ENCODE data around the gene POGLUT3.

POGLUT3 gene

GRCh38 chr11:108516125-108516524 is 17.9 kb upstream of the POGLUT3 start:
- no peak for TF ChIP-seq CTCF (IDR thresholded peaks at IDR 0.05)

- TF ChIP-seq CTCF (IDR thresholded peaks at IDR 0.05), result no peak
Observed at GRCh38 chr11:108512708-108513107, 14.5 kb upstream of the POGLUT3 start.

- no peak for TF ChIP-seq CTCF (IDR thresholded peaks at IDR 0.05)
Observed at GRCh38 chr11:108511851-108512474, 13.8 kb upstream of the POGLUT3 start.

GRCh38 chr11:108508653-108509593 is 10.7 kb upstream of the POGLUT3 start:
- no peak for TF ChIP-seq CTCF (IDR thresholded peaks at IDR 0.05)

GRCh38 chr11:108501396-108501795 is 3.2 kb upstream of the POGLUT3 start:
- TF ChIP-seq CTCF (IDR thresholded peaks at IDR 0.05), result no peak

GRCh38 chr11:108500721-108501120 is 2.5 kb upstream of the POGLUT3 start:
- no peak for TF ChIP-seq CTCF (IDR thresholded peaks at IDR 0.05)

GRCh38 chr11:108500169-108500568 is 2.0 kb upstream of the POGLUT3 start:
- TF ChIP-seq CTCF (IDR thresholded peaks at IDR 0.05), result no peak

All from LNCAP (cell line).